Caco-2 (cell line): ENCODE measurements around the gene PCDHA10. TPM values are rescaled to one million over a fixed set of nuclear protein-coding genes. Genes with fewer than 3 reads are reported as not detected.
"Not testable (repeated sequence)": the region's sequence is repeated elsewhere in the genome, so short reads cannot be mapped to it uniquely, and the experiment has no call there.

Experiments
- Bru-seq: library from RNA; stranded (reverse); fragments of 400-500 nt; gene quantifications from one replicate; lab custom pipeline; 2021; lab: Mats Ljungman, UMichigan
- BruChase-seq, 2 experiments: library from RNA; stranded (reverse); fragments of 400-500 nt; gene quantifications; one replicate each; lab custom pipeline; 2021; lab: Mats Ljungman, UMichigan
- BruUV-seq: library from RNA; stranded (reverse); fragments of 400-500 nt; replicated peaks from 2 replicates; lab custom pipeline; 2021; lab: Mats Ljungman, UMichigan
- CTCF ChIA-PET: fragments of 300-600 bp; sonication (Branson Sonifier 250); formaldehyde crosslinking; loops from one replicate; lab custom pipeline; 2022; ENCODE audit warnings: antibody characterized with exemption; lab: Charles Lee
- POLR2A ChIA-PET: fragments of 300-600 bp; sonication (Branson Sonifier 250); formaldehyde crosslinking; loops from one replicate; lab custom pipeline; 2022; ENCODE audit warnings: antibody characterized with exemption; lab: Charles Lee
- DNase-seq, 2 experiments: peaks; one replicate each; pipeline versions ENCODE4 v3.0.0 to v3.0.0-alpha.2; 2020 to 2022
- H3K27me3 ChIP-seq: replicated peaks from 2 replicates; pipeline ENCODE4 v1.6.0; 2011; ENCODE audit warnings: low read length; ENCODE audit not compliant: control insufficient read depth, insufficient read depth
- H3K36me3 ChIP-seq: 2 replicates; pipeline ENCODE4 v1.5.1; 2011; ENCODE audit warnings: low read length; ENCODE audit not compliant: control insufficient read depth, insufficient read depth
- H3K4me1 ChIP-seq: fragments of 250-450 bp; sonication (Bioruptor Pico); 2 replicates; pipeline ENCODE4 v1.5.1; 2020; ENCODE audit warnings: mild to moderate bottlenecking
- H3K4me3 ChIP-seq: 2 replicates; pipeline ENCODE4 v1.5.1; 2011; ENCODE audit warnings: low read depth, mild to moderate bottlenecking, control low read depth, low read length
- H3K9me3 ChIP-seq: fragments of 250-450 bp; sonication (Bioruptor Pico); 2 replicates; pipeline ENCODE4 v1.5.1; 2020; ENCODE audit warnings: mild to moderate bottlenecking, moderate library complexity
- H3K27ac Mint-ChIP-seq: one replicate; pipeline ENCODE4 v1.8.0; 2022; ENCODE audit warnings: mixed read lengths; ENCODE audit not compliant: unreplicated experiment
- H3K27me3 Mint-ChIP-seq: one replicate; pipeline ENCODE4 v1.8.0; 2022; ENCODE audit warnings: mixed read lengths; ENCODE audit not compliant: insufficient read depth, unreplicated experiment
- H3K36me3 Mint-ChIP-seq: one replicate; pipeline ENCODE4 v1.8.0; 2022; ENCODE audit warnings: mild to moderate bottlenecking, mixed read lengths; ENCODE audit not compliant: insufficient read depth, unreplicated experiment
- H3K4me1 Mint-ChIP-seq: one replicate; pipeline ENCODE4 v1.8.0; 2022; ENCODE audit warnings: low read depth, mixed read lengths; ENCODE audit not compliant: unreplicated experiment
- H3K4me3 Mint-ChIP-seq: one replicate; pipeline ENCODE4 v1.8.0; 2022; ENCODE audit warnings: mild to moderate bottlenecking, moderate library complexity, mixed read lengths; ENCODE audit not compliant: unreplicated experiment
- H3K9me3 Mint-ChIP-seq: one replicate; pipeline ENCODE4 v1.8.0; 2022; ENCODE audit warnings: mixed read lengths; ENCODE audit not compliant: unreplicated experiment
- CTCF ChIP-seq, 2 experiments: fragments of 200-600 bp in 1 of 2; IDR thresholded peaks; 1 replicate in 1 of 2; 2 replicates in 1 of 2; pipeline versions ENCODE4 v1.5.1 to v1.8.0; 2011 to 2022; ENCODE audit warnings: antibody characterized with exemption in 1 of 2, control low read depth in 1 of 2, inconsistent platforms in 1 of 2, low read depth in 1 of 2, low read length in 1 of 2, mild to moderate bottlenecking in 1 of 2, moderate library complexity in 1 of 2; ENCODE audit not compliant: insufficient read depth in 1 of 2, severe bottlenecking in 1 of 2, unreplicated experiment in 1 of 2
- intact Hi-C: fragments of 100-400 bp; cut with micrococcal nuclease; formaldehyde crosslinking; loops from one replicate; pipeline ENCODE4 v1.10.0; 2022; ENCODE audit not compliant: unreplicated experiment
- long read RNA-seq: library from polyadenylated mRNA; stranded (forward); transcript quantifications from one replicate; pipeline ENCODE4 v2.0.0, GENCODE V29; 2022
- total RNA-seq: library from RNA; stranded (reverse); gene quantifications from 2 replicates; pipeline ENCODE4 v1.2.3, GENCODE V29; 2022

The PCDHA10 gene, protein sequence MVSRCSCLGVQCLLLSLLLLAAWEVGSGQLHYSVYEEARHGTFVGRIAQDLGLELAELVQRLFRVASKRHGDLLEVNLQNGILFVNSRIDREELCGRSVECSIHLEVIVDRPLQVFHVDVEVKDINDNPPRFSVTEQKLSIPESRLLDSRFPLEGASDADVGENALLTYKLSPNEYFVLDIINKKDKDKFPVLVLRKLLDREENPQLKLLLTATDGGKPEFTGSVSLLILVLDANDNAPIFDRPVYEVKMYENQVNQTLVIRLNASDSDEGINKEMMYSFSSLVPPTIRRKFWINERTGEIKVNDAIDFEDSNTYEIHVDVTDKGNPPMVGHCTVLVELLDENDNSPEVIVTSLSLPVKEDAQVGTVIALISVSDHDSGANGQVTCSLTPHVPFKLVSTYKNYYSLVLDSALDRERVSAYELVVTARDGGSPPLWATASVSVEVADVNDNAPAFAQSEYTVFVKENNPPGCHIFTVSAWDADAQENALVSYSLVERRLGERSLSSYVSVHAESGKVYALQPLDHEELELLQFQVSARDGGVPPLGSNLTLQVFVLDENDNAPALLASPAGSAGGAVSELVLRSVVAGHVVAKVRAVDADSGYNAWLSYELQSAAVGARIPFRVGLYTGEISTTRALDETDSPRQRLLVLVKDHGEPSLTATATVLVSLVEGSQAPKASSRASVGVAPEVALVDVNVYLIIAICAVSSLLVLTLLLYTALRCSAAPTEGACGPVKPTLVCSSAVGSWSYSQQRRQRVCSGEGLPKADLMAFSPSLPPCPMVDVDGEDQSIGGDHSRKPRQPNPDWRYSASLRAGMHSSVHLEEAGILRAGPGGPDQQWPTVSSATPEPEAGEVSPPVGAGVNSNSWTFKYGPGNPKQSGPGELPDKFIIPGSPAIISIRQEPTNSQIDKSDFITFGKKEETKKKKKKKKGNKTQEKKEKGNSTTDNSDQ
- 0.02 and 0.07 TPM in 2 replicates for total RNA-seq
- Bru-seq, nascent RNA: percentile 14 among the genes with signal in this experiment
- percentile 20 among the genes with signal in this experiment for BruChase-seq, experiment 1, labeled RNA remaining after a 2-hour chase
- BruChase-seq, experiment 2, labeled RNA remaining after a 6-hour chase: percentile 8 among the genes with signal in this experiment
- long read RNA-seq: 0 reads

GRCh38 chr5:140855772-140856674 is at the start of gene PCDHA10:
TSS of gene PCDHA10 (plus strand) at chr5:140855897. CDS start at chr5:140856049, 152 bp downstream.
- ChIA-PET POLR2A (no interaction called here), CTCF (interaction anchor here (0.6 kb wide), 1 partner anchor 176 kb away, joined by 3 read pairs; no protein-coding TSS in a partner anchor)
- no peak within 1 kb of the TSS for H3K4me3 Mint-ChIP-seq
- H3K36me3 ChIP-seq: no peaks in the 10 kb centered on the region
- intact Hi-C loops: loop anchor here (1.0 kb wide), 1 partner anchor 185 kb away; no protein-coding TSS in a partner anchor
- no peaks in the 10 kb centered on the region for H3K27me3 ChIP-seq
- TF ChIP-seq CTCF (IDR thresholded peaks at IDR 0.05; ENCODE audit: insufficient read depth in 1 of 2, low read depth in 1 of 2, low read length in 1 of 2, severe bottlenecking in 1 of 2, unreplicated experiment in 1 of 2): no peak
- H3K4me1 Mint-ChIP-seq: no peaks in the 10 kb centered on the region
- H3K4me3 ChIP-seq: no peak within 1 kb of the TSS
- H3K9me3 Mint-ChIP-seq: peaks cover 27% of the 10 kb centered on the region
- no peak for DNase-seq
- no peaks in the 10 kb centered on the region for H3K27me3 Mint-ChIP-seq
- 0 out of 2 replicates have a peak, but pooled peaks cover 4% of the 10 kb centered on the region for H3K4me1 ChIP-seq
- no peak within 1 kb of the TSS for H3K27ac Mint-ChIP-seq
- no TSS peak for BruUV-seq
- H3K36me3 Mint-ChIP-seq: no peaks in the 10 kb centered on the region
- H3K9me3 ChIP-seq: 0 out of 2 replicates have a peak, but pooled peaks cover 7% of the 10 kb centered on the region

GRCh38 chr5:140806834-140807775 is 48.6 kb upstream of the PCDHA10 start, which contains the start of gene PCDHA4:
TSS of gene PCDHA4 (plus strand) at chr5:140807068.
- intact Hi-C loops: no loop called here
- CTCF ChIA-PET: no interaction called here

GRCh38 chr5:140808241-140808888 is 47.3 kb upstream of the PCDHA10 start:
- H3K9me3 ChIP-seq, BruUV-seq, H3K36me3 ChIP-seq, H3K4me1 ChIP-seq, H3K4me1 Mint-ChIP-seq, H3K27ac Mint-ChIP-seq, CTCF ChIA-PET, H3K36me3 Mint-ChIP-seq, H3K4me3 Mint-ChIP-seq, H3K4me3 ChIP-seq, POLR2A ChIA-PET, intact Hi-C loops, DNase-seq, H3K27me3 ChIP-seq, H3K27me3 Mint-ChIP-seq: not testable (repeated sequence)
- H3K9me3 Mint-ChIP-seq: peaks cover 26% of the 10 kb centered on the region

More at GRCh38 chr5:140806834-140807775, 48.6 kb upstream of the PCDHA10 start, which contains the start of gene PCDHA4:
- Mint-ChIP-seq H3K27me3 (no peaks in the 10 kb centered on the region), H3K4me1 (no peaks in the 10 kb centered on the region), H3K36me3 (no peaks in the 10 kb centered on the region), H3K27ac (no peak within 1 kb of the TSS), H3K4me3 (no peak within 1 kb of the TSS), H3K9me3 (peaks cover 27% of the 10 kb centered on the region)
- peak; percentile 3 to 26 for TF ChIP-seq CTCF (IDR thresholded peaks at IDR 0.05; ENCODE audit: insufficient read depth in 1 of 2, low read depth in 1 of 2, low read length in 1 of 2, severe bottlenecking in 1 of 2, unreplicated experiment in 1 of 2)
- no peaks in the 10 kb centered on the region for H3K9me3 ChIP-seq
- H3K36me3 ChIP-seq: no peaks in the 10 kb centered on the region
- POLR2A ChIA-PET: no interaction called here
- peak in 1 of 2 experiments; percentile 27 for DNase-seq
- no peaks in the 10 kb centered on the region for H3K4me1 ChIP-seq
- no TSS peak for BruUV-seq
- H3K27me3 ChIP-seq: no peaks in the 10 kb centered on the region
- H3K4me3 ChIP-seq: no peak within 1 kb of the TSS
